HG02623 (cell line): ENCODE measurements around the gene LSAMP.
A peak's percentile ranks its signal among the peaks of the same experiment; 100 is the strongest.

Experiments
- ATAC-seq: cut with Tn5 transposase; IDR thresholded peaks from one replicate; pipeline ENCODE4 v1.9.1; 2021; ENCODE audit warnings: moderate library complexity; ENCODE audit not compliant: unreplicated experiment

Gene LSAMP

GRCh38 chr3:115982629-115983028 is 462.7 kb downstream of the LSAMP start:
- ATAC-seq, result no peak

- no peak for ATAC-seq
Measured at GRCh38 chr3:115982108-115982507, 463.2 kb downstream of the LSAMP start.

- ATAC-seq, result no peak
Measured at GRCh38 chr3:115980709-115981108, 464.6 kb downstream of the LSAMP start.

GRCh38 chr3:115977866-115978265 is 467.4 kb downstream of the LSAMP start:
- ATAC-seq, result no peak

GRCh38 chr3:115975796-115976195 is 469.5 kb downstream of the LSAMP start:
- no peak for ATAC-seq

- peak; percentile 44 for ATAC-seq
Measured at GRCh38 chr3:115975353-115975752, 469.9 kb downstream of the LSAMP start.

GRCh38 chr3:115974940-115975339 is 470.3 kb downstream of the LSAMP start:
- no peak for ATAC-seq

- ATAC-seq, result no peak
Measured at GRCh38 chr3:115968871-115969270, 476.4 kb downstream of the LSAMP start.

GRCh38 chr3:115961380-115961779 is 483.9 kb downstream of the LSAMP start:
- no peak for ATAC-seq

- no peak for ATAC-seq
Measured at GRCh38 chr3:115960799-115961198, 484.5 kb downstream of the LSAMP start.

- no peak for ATAC-seq
Measured at GRCh38 chr3:115958526-115958925, 486.8 kb downstream of the LSAMP start.

GRCh38 chr3:115947325-115947724 is 498.0 kb downstream of the LSAMP start:
- ATAC-seq, result no peak

GRCh38 chr3:115943579-115943978 is 501.7 kb downstream of the LSAMP start:
- ATAC-seq, result no peak

GRCh38 chr3:115937054-115937453 is 508.2 kb downstream of the LSAMP start:
- ATAC-seq, result no peak

- no peak for ATAC-seq
Measured at GRCh38 chr3:115932807-115933206, 512.5 kb downstream of the LSAMP start.

- no peak for ATAC-seq
Measured at GRCh38 chr3:115931581-115931980, 513.7 kb downstream of the LSAMP start.

- ATAC-seq, result no peak
Measured at GRCh38 chr3:115930922-115931321, 514.4 kb downstream of the LSAMP start.

GRCh38 chr3:115930168-115930567 is 515.1 kb downstream of the LSAMP start:
- ATAC-seq, result no peak

- ATAC-seq, result no peak
Measured at GRCh38 chr3:115928376-115928775, 516.9 kb downstream of the LSAMP start.

GRCh38 chr3:115927197-115927596 is 518.1 kb downstream of the LSAMP start:
- ATAC-seq, result no peak

GRCh38 chr3:115922681-115923347 is 522.5 kb downstream of the LSAMP start:
- no peak for ATAC-seq

GRCh38 chr3:115921711-115922110 is 523.6 kb downstream of the LSAMP start:
- ATAC-seq, result no peak

- no peak for ATAC-seq
Measured at GRCh38 chr3:115918900-115919299, 526.4 kb downstream of the LSAMP start.
